Lung (tissue), 13 donors: Measurements from ENCODE around the gene PSORS1C2. TPM values are rescaled to one million over a fixed set of nuclear protein-coding genes. Genes with fewer than 3 reads are reported as not detected.

Source experiments
- ATAC-seq: fragments of 200-7000 bp; cut with Tn5 transposase; one replicate; pipeline ENCODE4 v1.9.1; 2020; ENCODE audit warnings: moderate number of reproducible peaks; ENCODE audit not compliant: insufficient read depth, low FRiP score
- DNase-seq, 3 donors: peaks; one replicate each; pipeline ENCODE4 v3.0.0-alpha.2; 2013 to 2017
- H3K27ac ChIP-seq, 2 donors: one replicate each; pipeline ENCODE4 v1.5.1; 2013; ENCODE audit warnings: mild to moderate bottlenecking in 2 of 2, moderate library complexity in 2 of 2, control low read depth in 1 of 2, inconsistent platforms in 1 of 2, low read depth in 1 of 2, low read length in 1 of 2
- H3K27me3 ChIP-seq, 3 donors: one replicate each; pipeline ENCODE4 v1.5.1; 2013; ENCODE audit warnings: low read length in 2 of 3; ENCODE audit not compliant: control insufficient read depth in 3 of 3, insufficient read depth in 3 of 3
- H3K36me3 ChIP-seq, 4 donors: one replicate each; pipeline ENCODE4 v1.5.1; 2013; ENCODE audit warnings: low read length in 4 of 4, mild to moderate bottlenecking in 1 of 4, moderate library complexity in 1 of 4; ENCODE audit not compliant: control insufficient read depth in 4 of 4, insufficient read depth in 4 of 4
- H3K4me1 ChIP-seq, 5 donors: one replicate each; pipeline ENCODE4 v1.5.1; 2013; ENCODE audit warnings: low read length in 5 of 5, mild to moderate bottlenecking in 2 of 5, moderate library complexity in 1 of 5; ENCODE audit not compliant: control insufficient read depth in 5 of 5, insufficient read depth in 5 of 5
- H3K4me3 ChIP-seq: one replicate; pipeline ENCODE4 v1.5.1; 2013; ENCODE audit warnings: mild to moderate bottlenecking, control low read depth, moderate library complexity
- H3K9ac ChIP-seq, 2 donors: one replicate each; pipeline ENCODE4 v1.5.1; 2013; ENCODE audit warnings: low read length in 2 of 2, control low read depth in 1 of 2; ENCODE audit not compliant: insufficient read depth in 1 of 2
- H3K9me3 ChIP-seq, 4 donors: one replicate each; pipeline ENCODE4 v1.5.1; 2013; ENCODE audit warnings: low read length in 3 of 4, mild to moderate bottlenecking in 1 of 4, moderate library complexity in 1 of 4; ENCODE audit not compliant: control insufficient read depth in 4 of 4, insufficient read depth in 3 of 4
- WGBS, 2 donors: extraction: QIAGEN DNeasy Blood & Tissue Kit; methylation state at CpG; one replicate each; pipeline ENCODE4 v1.1.7; 2013; 5-methylcytosine and 5-hydroxymethylcytosine counted together
- polyA plus RNA-seq, 2 donors: library from polyadenylated mRNA; stranded (reverse); fragments of 200-250 nt; gene quantifications; one replicate each; pipeline ENCODE4 v1.2.1, GENCODE V29; 2013
- small RNA-seq: library from RNA; depleted of rRNA; stranded (forward); fragments of <200 nt; gene quantifications from one replicate; pipeline ENCODE3, GENCODE V24; 2014; ENCODE audit warnings: low replicate concordance
- total RNA-seq, 2 donors: library from RNA; depleted of rRNA in 1 of 2; stranded (reverse); fragments of >200 nt in 1 of 2; gene quantifications; one replicate each; pipeline ENCODE4 v1.2.1, GENCODE V29; 2014 to 2021
- TF ChIP-seq, protein P1 (sequence below): IDR thresholded peaks from 2 replicates; pipeline ENCODE4 v1.5.1; 2012; ENCODE audit warnings: mild to moderate bottlenecking; ENCODE audit errors: control extremely low read depth, extremely low read depth
- donor health status: control.
- donor health status: control.
- donor health status: Bipolar disorder and iron deficiency.
- donor health status: healthy.
- donor health status: DM: yes; HTN: yes; CAD: no.

Gene PSORS1C2
- total and polyA plus RNA-seq, 4 donors = not detected

DNA sequence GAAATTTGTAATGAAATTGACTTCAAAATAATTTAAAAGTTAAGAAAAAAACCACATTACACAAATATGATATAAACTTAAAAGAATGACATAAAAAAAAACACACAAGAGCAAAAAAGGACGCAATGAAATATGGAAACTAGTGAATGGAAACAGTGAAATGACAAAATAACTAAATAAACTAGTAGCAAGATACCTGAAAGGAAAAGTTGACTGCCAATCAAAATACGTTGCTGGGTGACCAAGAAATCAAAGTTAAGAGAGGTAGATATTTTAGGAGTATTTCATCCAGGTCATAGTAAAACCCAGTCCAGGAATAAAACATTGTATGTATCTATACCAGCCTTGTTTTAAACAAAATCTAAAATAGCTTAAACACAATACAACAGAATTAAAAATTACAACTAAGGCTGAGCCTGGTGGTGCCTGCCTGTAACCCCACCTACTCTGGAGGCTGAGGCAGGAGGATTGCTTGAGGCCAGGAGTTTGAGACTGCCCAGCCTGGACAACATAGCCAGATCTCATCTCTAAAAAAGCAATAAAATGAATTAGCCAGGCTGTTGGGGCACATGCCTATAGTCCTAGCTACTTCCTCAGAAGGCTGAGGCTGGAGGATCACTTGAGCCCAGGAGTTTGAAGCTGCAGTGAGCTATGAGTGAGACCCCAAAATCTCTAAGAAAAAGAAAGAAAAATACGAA, 48.4 kb downstream of the PSORS1C2 start:
- TF ChIP-seq, protein P1, sequence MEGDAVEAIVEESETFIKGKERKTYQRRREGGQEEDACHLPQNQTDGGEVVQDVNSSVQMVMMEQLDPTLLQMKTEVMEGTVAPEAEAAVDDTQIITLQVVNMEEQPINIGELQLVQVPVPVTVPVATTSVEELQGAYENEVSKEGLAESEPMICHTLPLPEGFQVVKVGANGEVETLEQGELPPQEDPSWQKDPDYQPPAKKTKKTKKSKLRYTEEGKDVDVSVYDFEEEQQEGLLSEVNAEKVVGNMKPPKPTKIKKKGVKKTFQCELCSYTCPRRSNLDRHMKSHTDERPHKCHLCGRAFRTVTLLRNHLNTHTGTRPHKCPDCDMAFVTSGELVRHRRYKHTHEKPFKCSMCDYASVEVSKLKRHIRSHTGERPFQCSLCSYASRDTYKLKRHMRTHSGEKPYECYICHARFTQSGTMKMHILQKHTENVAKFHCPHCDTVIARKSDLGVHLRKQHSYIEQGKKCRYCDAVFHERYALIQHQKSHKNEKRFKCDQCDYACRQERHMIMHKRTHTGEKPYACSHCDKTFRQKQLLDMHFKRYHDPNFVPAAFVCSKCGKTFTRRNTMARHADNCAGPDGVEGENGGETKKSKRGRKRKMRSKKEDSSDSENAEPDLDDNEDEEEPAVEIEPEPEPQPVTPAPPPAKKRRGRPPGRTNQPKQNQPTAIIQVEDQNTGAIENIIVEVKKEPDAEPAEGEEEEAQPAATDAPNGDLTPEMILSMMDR = no peak
- no peak for ATAC-seq
- no peak overlapping the region for H3K9ac ChIP-seq
- 91 to 93% methylated on average over 3 of the region's 3 CpGs for WGBS, 2 donors
- H3K4me1 ChIP-seq = peaks cover 0 to 4% (median 0%) of the 10 kb centered on the region in 5 donors
- no peaks in the 10 kb centered on the region for H3K36me3 ChIP-seq
- no peak for DNase-seq
- H3K27me3 ChIP-seq = peaks cover 0 to 6% (median 0%) of the 10 kb centered on the region in 3 donors
- peak overlapping the region in 1 of 2 donors; percentile 24 for H3K27ac ChIP-seq
- no peak overlapping the region for H3K4me3 ChIP-seq
- H3K9me3 ChIP-seq = no peaks in the 10 kb centered on the region

Small RNA genes lying within 50 kb of the gene (small RNA-seq; reads per million reads assigned to genes)
- not detected for gene POLR2LP1

Other genes with a start within 250 kb of the PSORS1C2 start
- gene GTF2H4, start 230.9 kb downstream of the PSORS1C2 start, total RNA-seq = 10 to 100 TPM; 31.1 to 37.2 TPM
- 10 to 100 TPM; 25.3 to 31.0 TPM for gene GTF2H4, start 230.9 kb downstream of the PSORS1C2 start, polyA plus RNA-seq
- 10 to 100 TPM; 17.4 to 32.2 TPM for gene VARS2, start 224.8 kb downstream of the PSORS1C2 start, total RNA-seq
- 10 to 100 TPM; 18.8 to 38.4 TPM for gene VARS2, start 224.8 kb downstream of the PSORS1C2 start, polyA plus RNA-seq
- gene SFTA2, start 206.9 kb downstream of the PSORS1C2 start, total RNA-seq = 100 to 1,000 TPM in 1 of 2 donors, 10 to 100 TPM in 1; 65.4 to 374 TPM
- 1,000 to 10,000 TPM in 1 of 2 donors, 100 to 1,000 TPM in 1; 771 to 2,392 TPM for gene SFTA2, start 206.9 kb downstream of the PSORS1C2 start, polyA plus RNA-seq
- 1 to 10 TPM in 1 of 2 donors, under 1 TPM in 1; 0.51 to 3.6 TPM for gene MUCL3, start 198.1 kb downstream of the PSORS1C2 start, total RNA-seq
- 1 to 10 TPM in 1 of 2 donors, under 1 TPM in 1; 0.47 to 6.4 TPM for gene MUCL3, start 198.1 kb downstream of the PSORS1C2 start, polyA plus RNA-seq
- gene MUC21, start 155.3 kb downstream of the PSORS1C2 start, total RNA-seq = 1 to 10 TPM in 1 of 2 donors, under 1 TPM in 1; 0.40 to 8.6 TPM
- gene MUC21, start 155.3 kb downstream of the PSORS1C2 start, polyA plus RNA-seq = 1 to 10 TPM; 3.3 to 4.6 TPM
- under 1 TPM; 0.06 to 0.11 TPM for gene MUC22, start 128.6 kb downstream of the PSORS1C2 start, total RNA-seq
- under 1 TPM; 0.02 to 0.03 TPM for gene MUC22, start 128.6 kb downstream of the PSORS1C2 start, polyA plus RNA-seq
- not detected for gene C6orf15, start 26.5 kb downstream of the PSORS1C2 start, total RNA-seq
- gene C6orf15, start 26.5 kb downstream of the PSORS1C2 start, polyA plus RNA-seq = not detected
- gene PSORS1C1, start 24.3 kb downstream of the PSORS1C2 start, total RNA-seq = 1 to 10 TPM; 1.1 to 2.6 TPM
- 10 to 100 TPM in 1 of 2 donors, 1 to 10 TPM in 1; 2.3 to 10.8 TPM for gene PSORS1C1, start 24.3 kb downstream of the PSORS1C2 start, polyA plus RNA-seq
- gene CDSN, start 18.6 kb downstream of the PSORS1C2 start, total RNA-seq = under 1 TPM in 1 of 2 donors, not detected in 1; 0.06 TPM
- under 1 TPM; 0.05 to 0.10 TPM for gene CDSN, start 18.6 kb downstream of the PSORS1C2 start, polyA plus RNA-seq
- gene CCHCR1, start 18.7 kb upstream of the PSORS1C2 start, total RNA-seq = 10 to 100 TPM; 20.0 to 32.8 TPM
- gene CCHCR1, start 18.7 kb upstream of the PSORS1C2 start, polyA plus RNA-seq = 10 to 100 TPM; 11.0 to 14.3 TPM
- 1 to 10 TPM; 5.4 to 9.4 TPM for gene TCF19, start 19.5 kb upstream of the PSORS1C2 start, total RNA-seq
- 1 to 10 TPM; 4.1 to 4.9 TPM for gene TCF19, start 19.5 kb upstream of the PSORS1C2 start, polyA plus RNA-seq
- gene POU5F1, start 31.6 kb upstream of the PSORS1C2 start, total RNA-seq = 10 to 100 TPM in 1 of 2 donors, 1 to 10 TPM in 1; 2.2 to 19.5 TPM
- gene POU5F1, start 31.6 kb upstream of the PSORS1C2 start, polyA plus RNA-seq = 1 to 10 TPM; 1.5 to 2.5 TPM
- 1,000 to 10,000 TPM in 1 of 2 donors, 100 to 1,000 TPM in 1; 125 to 1,234 TPM for gene HLA-C, start 133.0 kb upstream of the PSORS1C2 start, total RNA-seq
- gene HLA-C, start 133.0 kb upstream of the PSORS1C2 start, polyA plus RNA-seq = 1,000 to 10,000 TPM in 1 of 2 donors, 100 to 1,000 TPM in 1; 239 to 1,185 TPM
- gene HLA-B, start 218.1 kb upstream of the PSORS1C2 start, total RNA-seq = 1,000 to 10,000 TPM in 1 of 2 donors, 100 to 1,000 TPM in 1; 668 to 1,563 TPM
- 1,000 to 10,000 TPM; 1,310 to 3,772 TPM for gene HLA-B, start 218.1 kb upstream of the PSORS1C2 start, polyA plus RNA-seq